ENCODE results near the gene TM4SF1.
A peak's percentile ranks its signal among the peaks of the same experiment; 100 is the strongest.

The TM4SF1 gene

GRCh38 chr3:149377408-149378364 lies at the start of gene TM4SF1:
Gene TM4SF1 (minus strand): TSS chr3:149377649. CDS start chr3:149377547, 102 bp downstream.
- peak within 1 kb of the TSS; percentile 71 for H3K27ac ChIP-seq (ENCODE audit: low read depth, low read length)
- H3K9ac ChIP-seq (ENCODE audit: low read depth in 1 of 2, low read length in 2 of 2): peak within 1 kb of the TSS; percentile 58 to 72
- H3K36me3 ChIP-seq (ENCODE audit: control insufficient read depth in 1 of 2, insufficient read depth in 2 of 2, low read length in 2 of 2): no peaks in the 10 kb centered on the region
- H3K27me3 ChIP-seq (ENCODE audit: control insufficient read depth in 1 of 2, insufficient read depth in 2 of 2, low read length in 2 of 2): no peaks in the 10 kb centered on the region
- peak within 1 kb of the TSS; percentile 67 to 83 for H3K4me3 ChIP-seq (ENCODE audit: low read depth in 1 of 2, low read length in 2 of 2)
- H3K4me1 ChIP-seq (ENCODE audit: control insufficient read depth in 1 of 2, insufficient read depth in 2 of 2, low read length in 2 of 2): peaks cover 11 to 21% of the 10 kb centered on the region in 2 donors
- no peaks in the 10 kb centered on the region for H3K9me3 ChIP-seq (ENCODE audit: control insufficient read depth in 1 of 2, low read length in 2 of 2)

- Histone ChIP-seq H3K36me3 (ENCODE audit: control insufficient read depth in 1 of 2, insufficient read depth in 2 of 2, low read length in 2 of 2) (no peaks in the 10 kb centered on the region), H3K9me3 (ENCODE audit: control insufficient read depth in 1 of 2, low read length in 2 of 2) (no peaks in the 10 kb centered on the region), H3K27me3 (ENCODE audit: control insufficient read depth in 1 of 2, insufficient read depth in 2 of 2, low read length in 2 of 2) (no peaks in the 10 kb centered on the region), H3K9ac (ENCODE audit: low read depth in 1 of 2, low read length in 2 of 2) (no peak overlapping the region), H3K4me3 (ENCODE audit: low read depth in 1 of 2, low read length in 2 of 2) (no peak overlapping the region), H3K4me1 (ENCODE audit: control insufficient read depth in 1 of 2, insufficient read depth in 2 of 2, low read length in 2 of 2) (no peaks in the 10 kb centered on the region), H3K27ac (ENCODE audit: low read depth, low read length) (no peak overlapping the region)
Observed at GRCh38 chr3:149426325-149426724, 48.9 kb upstream of the TM4SF1 start.

- Histone ChIP-seq H3K27ac (ENCODE audit: low read depth, low read length) (no peak overlapping the region), H3K4me1 (ENCODE audit: control insufficient read depth in 1 of 2, insufficient read depth in 2 of 2, low read length in 2 of 2) (no peaks in the 10 kb centered on the region), H3K27me3 (ENCODE audit: control insufficient read depth in 1 of 2, insufficient read depth in 2 of 2, low read length in 2 of 2) (no peaks in the 10 kb centered on the region), H3K9ac (ENCODE audit: low read depth in 1 of 2, low read length in 2 of 2) (no peak overlapping the region), H3K4me3 (ENCODE audit: low read depth in 1 of 2, low read length in 2 of 2) (no peak overlapping the region), H3K36me3 (ENCODE audit: control insufficient read depth in 1 of 2, insufficient read depth in 2 of 2, low read length in 2 of 2) (no peaks in the 10 kb centered on the region), H3K9me3 (ENCODE audit: control insufficient read depth in 1 of 2, low read length in 2 of 2) (no peaks in the 10 kb centered on the region)
Observed at GRCh38 chr3:149424918-149425317, 47.5 kb upstream of the TM4SF1 start.

- H3K27me3 ChIP-seq (ENCODE audit: control insufficient read depth in 1 of 2, insufficient read depth in 2 of 2, low read length in 2 of 2): no peaks in the 10 kb centered on the region
Observed at GRCh38 chr3:149421764-149422163, 44.3 kb upstream of the TM4SF1 start.

GRCh38 chr3:149419816-149420215 lies 42.4 kb upstream of the TM4SF1 start:
- Histone ChIP-seq H3K9ac (ENCODE audit: low read depth in 1 of 2, low read length in 2 of 2) (no peak overlapping the region), H3K4me1 (ENCODE audit: control insufficient read depth in 1 of 2, insufficient read depth in 2 of 2, low read length in 2 of 2) (no peaks in the 10 kb centered on the region), H3K9me3 (ENCODE audit: control insufficient read depth in 1 of 2, low read length in 2 of 2) (no peaks in the 10 kb centered on the region), H3K4me3 (ENCODE audit: low read depth in 1 of 2, low read length in 2 of 2) (no peak overlapping the region), H3K27ac (ENCODE audit: low read depth, low read length) (no peak overlapping the region), H3K36me3 (ENCODE audit: control insufficient read depth in 1 of 2, insufficient read depth in 2 of 2, low read length in 2 of 2) (no peaks in the 10 kb centered on the region), H3K27me3 (ENCODE audit: control insufficient read depth in 1 of 2, insufficient read depth in 2 of 2, low read length in 2 of 2) (no peaks in the 10 kb centered on the region)

More at GRCh38 chr3:149421764-149422163, 44.3 kb upstream of the TM4SF1 start:
- Histone ChIP-seq H3K4me3 (ENCODE audit: low read depth in 1 of 2, low read length in 2 of 2) (no peak overlapping the region), H3K4me1 (ENCODE audit: control insufficient read depth in 1 of 2, insufficient read depth in 2 of 2, low read length in 2 of 2) (no peaks in the 10 kb centered on the region), H3K27ac (ENCODE audit: low read depth, low read length) (no peak overlapping the region), H3K36me3 (ENCODE audit: control insufficient read depth in 1 of 2, insufficient read depth in 2 of 2, low read length in 2 of 2) (no peaks in the 10 kb centered on the region), H3K9ac (ENCODE audit: low read depth in 1 of 2, low read length in 2 of 2) (no peak overlapping the region), H3K9me3 (ENCODE audit: control insufficient read depth in 1 of 2, low read length in 2 of 2) (no peaks in the 10 kb centered on the region)

- no peaks in the 10 kb centered on the region for H3K9me3 ChIP-seq (ENCODE audit: control insufficient read depth in 1 of 2, low read length in 2 of 2)
Observed at GRCh38 chr3:149417727-149418126, 40.3 kb upstream of the TM4SF1 start.

GRCh38 chr3:149417174-149417573 lies 39.7 kb upstream of the TM4SF1 start:
- H3K27ac ChIP-seq (ENCODE audit: low read depth, low read length): no peak overlapping the region
- H3K27me3 ChIP-seq (ENCODE audit: control insufficient read depth in 1 of 2, insufficient read depth in 2 of 2, low read length in 2 of 2): no peaks in the 10 kb centered on the region
- no peak overlapping the region for H3K4me3 ChIP-seq (ENCODE audit: low read depth in 1 of 2, low read length in 2 of 2)
- H3K36me3 ChIP-seq (ENCODE audit: control insufficient read depth in 1 of 2, insufficient read depth in 2 of 2, low read length in 2 of 2): no peaks in the 10 kb centered on the region
- no peak overlapping the region for H3K9ac ChIP-seq (ENCODE audit: low read depth in 1 of 2, low read length in 2 of 2)
- no peaks in the 10 kb centered on the region for H3K9me3 ChIP-seq (ENCODE audit: control insufficient read depth in 1 of 2, low read length in 2 of 2)
- no peaks in the 10 kb centered on the region for H3K4me1 ChIP-seq (ENCODE audit: control insufficient read depth in 1 of 2, insufficient read depth in 2 of 2, low read length in 2 of 2)

More at GRCh38 chr3:149417727-149418126, 40.3 kb upstream of the TM4SF1 start:
- Histone ChIP-seq H3K4me3 (ENCODE audit: low read depth in 1 of 2, low read length in 2 of 2) (no peak overlapping the region), H3K27ac (ENCODE audit: low read depth, low read length) (no peak overlapping the region), H3K9ac (ENCODE audit: low read depth in 1 of 2, low read length in 2 of 2) (no peak overlapping the region), H3K27me3 (ENCODE audit: control insufficient read depth in 1 of 2, insufficient read depth in 2 of 2, low read length in 2 of 2) (no peaks in the 10 kb centered on the region), H3K4me1 (ENCODE audit: control insufficient read depth in 1 of 2, insufficient read depth in 2 of 2, low read length in 2 of 2) (no peaks in the 10 kb centered on the region), H3K36me3 (ENCODE audit: control insufficient read depth in 1 of 2, insufficient read depth in 2 of 2, low read length in 2 of 2) (no peaks in the 10 kb centered on the region)

GRCh38 chr3:149415484-149415883 lies 38.0 kb upstream of the TM4SF1 start:
- H3K9me3 ChIP-seq (ENCODE audit: control insufficient read depth in 1 of 2, low read length in 2 of 2): no peaks in the 10 kb centered on the region
- H3K4me3 ChIP-seq (ENCODE audit: low read depth in 1 of 2, low read length in 2 of 2): no peak overlapping the region
- H3K4me1 ChIP-seq (ENCODE audit: control insufficient read depth in 1 of 2, insufficient read depth in 2 of 2, low read length in 2 of 2): no peaks in the 10 kb centered on the region
- no peaks in the 10 kb centered on the region for H3K27me3 ChIP-seq (ENCODE audit: control insufficient read depth in 1 of 2, insufficient read depth in 2 of 2, low read length in 2 of 2)
- H3K9ac ChIP-seq (ENCODE audit: low read depth in 1 of 2, low read length in 2 of 2): no peak overlapping the region
- H3K27ac ChIP-seq (ENCODE audit: low read depth, low read length): no peak overlapping the region
- H3K36me3 ChIP-seq (ENCODE audit: control insufficient read depth in 1 of 2, insufficient read depth in 2 of 2, low read length in 2 of 2): no peaks in the 10 kb centered on the region

GRCh38 chr3:149414557-149415231 lies 37.2 kb upstream of the TM4SF1 start:
- Histone ChIP-seq H3K27ac (ENCODE audit: low read depth, low read length) (no peak overlapping the region), H3K36me3 (ENCODE audit: control insufficient read depth in 1 of 2, insufficient read depth in 2 of 2, low read length in 2 of 2) (no peaks in the 10 kb centered on the region), H3K4me3 (ENCODE audit: low read depth in 1 of 2, low read length in 2 of 2) (no peak overlapping the region), H3K9ac (ENCODE audit: low read depth in 1 of 2, low read length in 2 of 2) (no peak overlapping the region), H3K4me1 (ENCODE audit: control insufficient read depth in 1 of 2, insufficient read depth in 2 of 2, low read length in 2 of 2) (no peaks in the 10 kb centered on the region), H3K9me3 (ENCODE audit: control insufficient read depth in 1 of 2, low read length in 2 of 2) (no peaks in the 10 kb centered on the region), H3K27me3 (ENCODE audit: control insufficient read depth in 1 of 2, insufficient read depth in 2 of 2, low read length in 2 of 2) (no peaks in the 10 kb centered on the region)

- Histone ChIP-seq H3K27me3 (ENCODE audit: control insufficient read depth in 1 of 2, insufficient read depth in 2 of 2, low read length in 2 of 2) (no peaks in the 10 kb centered on the region), H3K9me3 (ENCODE audit: control insufficient read depth in 1 of 2, low read length in 2 of 2) (no peaks in the 10 kb centered on the region), H3K4me1 (ENCODE audit: control insufficient read depth in 1 of 2, insufficient read depth in 2 of 2, low read length in 2 of 2) (peaks cover 3 to 5% of the 10 kb centered on the region in 2 donors), H3K27ac (ENCODE audit: low read depth, low read length) (no peak overlapping the region), H3K36me3 (ENCODE audit: control insufficient read depth in 1 of 2, insufficient read depth in 2 of 2, low read length in 2 of 2) (no peaks in the 10 kb centered on the region), H3K4me3 (ENCODE audit: low read depth in 1 of 2, low read length in 2 of 2) (no peak overlapping the region), H3K9ac (ENCODE audit: low read depth in 1 of 2, low read length in 2 of 2) (no peak overlapping the region)
Observed at GRCh38 chr3:149411583-149411982, 34.1 kb upstream of the TM4SF1 start.
